Stromal cell of bone marrow (primary cell): ENCODE data around the gene FHOD3.

Source experiments
- DNase-seq: peaks from one replicate; pipeline ENCODE4 v3.0.0-alpha.2; 2012; ENCODE audit warnings: low read depth

Gene FHOD3

DNA sequence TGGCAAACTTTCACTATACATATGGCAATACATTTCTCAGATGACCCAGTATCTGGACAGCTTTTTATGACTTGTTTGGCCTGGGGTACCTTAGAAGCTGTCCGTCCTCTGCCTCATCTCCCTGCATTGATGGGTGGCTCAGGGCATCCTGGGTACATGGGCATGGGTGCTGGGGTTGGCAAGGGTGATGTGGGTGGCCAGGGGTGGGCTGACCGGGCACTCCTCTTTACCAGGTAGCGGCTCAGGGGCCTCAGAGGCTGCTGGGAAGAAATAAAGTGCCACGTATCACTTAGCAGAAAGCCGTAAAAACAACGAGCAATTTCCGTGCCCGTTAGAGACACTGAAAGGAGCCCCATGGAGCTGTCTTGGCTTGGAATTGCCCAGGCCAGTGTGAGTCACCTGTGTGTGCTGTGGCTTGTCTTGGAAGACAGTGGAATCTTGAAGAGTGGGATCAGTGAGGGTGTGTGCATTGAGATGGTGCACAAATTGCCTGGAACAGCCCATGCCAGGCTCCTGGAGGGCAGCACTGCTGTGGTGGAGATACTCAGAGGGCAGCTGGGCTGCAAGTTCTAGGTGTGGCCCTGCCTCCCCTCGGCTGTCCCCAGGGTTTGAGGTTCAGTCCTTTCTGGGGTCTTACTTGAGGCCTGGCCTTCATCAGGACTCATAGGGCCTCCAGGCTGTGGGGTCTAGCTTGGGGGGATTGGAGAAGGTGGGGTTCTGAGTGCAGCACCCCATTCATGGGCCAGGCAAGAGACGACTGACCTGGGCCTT is 88.8 kb downstream of the FHOD3 start:
- no peak for DNase-seq

DNA sequence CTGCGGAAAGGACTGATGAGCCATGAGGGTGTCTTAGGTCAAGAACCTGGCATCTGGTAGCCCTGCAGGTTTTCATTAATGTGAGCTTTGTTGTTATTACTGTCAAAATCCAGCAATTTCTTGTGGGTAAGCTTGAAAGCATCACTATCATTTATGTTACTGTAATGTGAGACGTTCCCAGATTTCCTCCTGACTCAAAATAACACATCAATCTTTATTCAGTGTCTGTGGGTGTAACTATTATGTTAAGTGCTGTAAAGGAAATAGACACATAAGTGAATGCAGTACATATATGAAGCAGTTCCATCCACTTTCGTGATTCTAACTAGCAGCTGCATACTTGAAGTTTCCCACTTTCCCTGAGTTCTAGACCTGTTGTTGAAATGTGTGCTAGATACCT is 89.8 kb downstream of the FHOD3 start:
- no peak for DNase-seq

DNA sequence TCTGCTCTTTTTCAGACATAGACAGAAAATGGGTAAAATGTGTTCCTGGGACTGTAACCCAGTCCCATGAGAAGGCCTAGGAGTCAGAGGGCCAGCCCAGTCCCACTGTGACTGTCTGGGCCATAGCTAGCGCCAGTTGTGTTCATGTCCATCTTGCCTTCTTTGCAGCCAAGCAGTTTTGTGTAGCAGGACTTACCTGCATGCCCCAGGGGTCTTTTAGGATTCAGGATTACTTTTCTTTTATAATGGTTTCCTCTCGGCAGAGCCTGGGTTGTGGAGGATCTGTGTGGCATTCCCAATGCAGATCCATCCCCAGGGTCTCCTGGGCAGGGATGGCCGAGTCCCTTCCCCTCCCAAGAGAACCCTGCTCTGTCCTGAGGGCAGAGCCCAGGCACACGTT is 90.8 kb downstream of the FHOD3 start:
- DNase-seq: no peak

DNA sequence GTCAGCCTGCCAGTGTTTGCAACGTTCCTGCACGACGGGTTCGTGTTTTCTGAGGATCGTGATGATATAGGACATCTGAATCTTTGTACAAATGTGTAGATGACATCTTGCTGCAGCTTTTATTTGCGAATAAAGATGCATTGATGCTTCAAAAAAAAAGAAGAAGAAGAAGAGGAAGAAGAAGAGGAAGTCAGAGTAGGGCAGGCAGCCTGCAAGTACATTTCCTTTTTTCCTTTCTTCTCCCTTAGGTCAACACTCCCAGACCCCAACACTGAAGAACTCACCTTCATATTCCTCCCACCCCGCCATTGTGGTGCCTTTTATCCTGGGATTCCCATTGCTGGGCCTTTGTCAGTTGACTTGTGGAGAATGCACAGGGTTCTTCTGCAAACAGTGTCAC is 91.5 kb downstream of the FHOD3 start:
- DNase-seq: no peak

DNA sequence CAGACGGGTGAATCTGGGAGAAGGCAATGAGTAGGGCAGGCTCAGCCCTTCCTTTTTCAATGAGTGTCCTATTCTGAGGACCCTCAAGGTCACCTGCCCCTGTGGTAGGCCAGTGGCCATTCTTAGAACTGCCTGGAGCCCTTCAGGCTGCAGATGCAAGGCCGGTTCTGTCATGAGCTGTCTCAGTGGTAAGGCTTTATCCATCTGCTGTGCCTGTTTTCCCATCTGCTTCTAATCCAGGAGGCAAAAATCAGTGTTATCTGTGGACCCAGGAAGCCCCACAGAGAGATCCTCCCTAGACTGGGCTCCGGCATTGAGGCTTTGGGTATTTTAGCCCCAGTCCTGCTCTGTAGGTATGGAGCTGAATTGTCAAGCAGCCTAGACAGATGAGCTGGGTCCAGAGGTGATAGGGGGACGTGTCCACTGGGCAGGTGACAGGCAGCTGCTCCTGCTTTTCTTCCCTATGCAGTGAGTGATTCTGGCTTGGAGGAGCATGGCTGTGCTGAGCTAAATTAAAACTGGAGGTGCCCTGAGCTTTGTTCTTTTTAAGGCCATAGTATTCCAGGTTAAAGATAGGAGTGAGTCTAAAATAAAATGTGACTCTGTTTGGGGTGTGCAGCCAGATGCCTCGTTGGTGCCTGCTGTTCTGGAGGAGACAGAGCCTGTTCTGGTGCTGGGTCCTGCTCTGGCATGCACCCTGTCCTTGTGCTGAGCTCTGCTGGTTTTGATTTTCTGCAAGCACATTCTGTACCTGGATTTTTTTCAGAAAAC is 92.5 kb downstream of the FHOD3 start:
- DNase-seq: no peak

DNA sequence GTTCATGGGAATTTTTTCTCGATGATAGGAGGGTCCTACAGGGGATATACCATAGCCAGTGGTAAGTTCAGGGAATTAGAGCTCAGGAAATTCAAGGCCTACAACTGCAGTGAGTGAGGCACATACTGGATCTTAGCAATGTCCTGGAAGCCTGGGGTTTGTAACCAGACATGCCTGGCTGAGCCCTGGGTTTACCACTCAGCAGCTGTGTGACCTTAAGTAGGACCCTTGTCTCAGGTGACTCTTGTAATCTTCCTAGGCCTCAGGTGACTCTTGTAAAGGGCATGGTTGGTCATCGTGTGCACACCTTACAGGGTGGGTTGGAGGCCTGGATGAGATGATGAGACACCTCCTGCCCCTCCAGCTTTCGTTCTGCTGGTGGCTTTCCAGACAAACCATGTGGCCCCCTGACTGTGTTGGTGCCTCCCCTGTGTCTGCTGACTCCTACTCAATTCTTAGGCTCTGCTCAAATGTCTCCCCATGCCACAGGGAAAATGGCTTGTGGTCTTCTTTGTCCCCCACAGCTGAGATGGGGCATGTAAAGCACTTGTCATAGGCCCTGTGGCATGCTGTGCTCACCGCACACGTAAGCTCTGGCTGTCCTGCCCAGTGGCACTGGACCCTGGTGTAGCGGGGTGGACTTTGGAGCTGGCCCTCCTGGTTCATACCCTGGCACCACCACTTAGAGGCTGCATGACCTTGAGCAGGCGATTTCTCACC is 94.1 kb downstream of the FHOD3 start:
- DNase-seq: no peak

DNA sequence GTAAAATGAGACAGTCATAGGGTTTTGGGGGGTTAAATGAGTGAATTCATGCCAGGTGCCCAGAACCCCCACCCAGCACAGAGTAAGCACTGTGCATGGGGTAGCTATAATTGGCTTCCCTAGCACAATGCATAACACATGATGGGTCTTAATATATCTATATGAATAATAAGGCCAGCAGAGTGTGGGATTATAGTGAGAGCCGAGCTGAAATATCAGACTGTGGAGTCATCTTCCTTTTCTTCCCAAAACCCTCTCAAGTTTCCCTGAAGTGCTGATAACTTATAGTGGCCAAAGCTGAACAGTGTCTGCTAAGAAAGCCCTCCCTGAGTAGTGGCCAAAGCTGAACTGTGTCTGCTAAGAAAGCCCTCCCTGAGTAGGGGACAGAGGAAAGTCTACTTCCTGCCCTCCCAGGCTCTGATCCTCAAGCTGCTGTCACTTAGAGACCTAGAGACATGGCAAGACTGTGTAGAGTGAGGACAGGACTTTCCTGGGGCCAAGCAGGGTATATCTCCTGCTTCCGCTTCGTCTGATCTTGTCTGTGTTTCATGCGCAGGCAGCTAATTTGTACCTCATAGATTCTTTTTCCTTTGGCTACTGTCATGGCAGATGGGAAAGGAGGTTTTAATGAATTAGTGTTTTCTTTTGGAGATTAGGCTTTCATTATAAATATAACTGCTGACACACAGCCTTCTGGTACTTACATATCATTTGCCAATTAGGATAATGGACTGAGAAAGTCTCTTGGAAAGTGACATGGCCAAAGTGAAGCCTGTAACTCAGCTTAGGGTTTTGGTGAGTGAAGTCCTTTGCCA is 94.9 kb downstream of the FHOD3 start:
- no peak for DNase-seq

DNA sequence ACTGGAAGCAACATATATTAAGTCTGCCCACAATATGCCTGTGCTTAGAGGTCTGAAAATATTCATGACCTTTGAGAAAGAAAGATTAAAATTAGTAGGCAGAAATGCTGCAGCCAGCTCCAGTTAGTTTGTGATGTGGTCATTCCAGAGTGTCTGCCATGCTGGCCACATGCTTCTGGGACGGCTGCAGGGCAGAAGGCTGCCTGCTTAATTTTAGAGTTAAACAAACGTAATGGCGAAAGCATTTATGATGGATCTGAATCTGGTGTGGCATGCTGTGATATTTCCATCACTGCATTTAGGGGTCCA is 95.4 kb downstream of the FHOD3 start:
- DNase-seq: no peak

DNA sequence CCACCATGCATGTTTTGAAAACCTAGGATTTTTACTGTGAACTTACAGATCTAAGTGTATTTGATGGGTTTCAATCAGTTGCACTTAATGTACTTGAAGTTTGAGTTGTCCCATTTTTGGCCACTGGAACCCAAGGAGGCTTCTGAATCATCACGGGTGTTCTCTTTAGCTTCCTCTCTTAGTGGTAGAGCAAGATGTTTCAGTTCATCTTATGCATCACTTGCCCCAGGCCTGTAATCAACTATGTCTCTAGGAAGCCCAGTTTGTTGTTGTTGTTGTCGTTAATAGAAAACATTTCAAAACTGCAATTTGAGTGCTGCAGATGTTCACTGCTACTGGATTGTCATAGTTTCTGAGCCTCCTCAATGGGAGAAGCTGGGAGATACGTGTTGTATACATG is 97.0 kb downstream of the FHOD3 start:
- no peak for DNase-seq

DNA sequence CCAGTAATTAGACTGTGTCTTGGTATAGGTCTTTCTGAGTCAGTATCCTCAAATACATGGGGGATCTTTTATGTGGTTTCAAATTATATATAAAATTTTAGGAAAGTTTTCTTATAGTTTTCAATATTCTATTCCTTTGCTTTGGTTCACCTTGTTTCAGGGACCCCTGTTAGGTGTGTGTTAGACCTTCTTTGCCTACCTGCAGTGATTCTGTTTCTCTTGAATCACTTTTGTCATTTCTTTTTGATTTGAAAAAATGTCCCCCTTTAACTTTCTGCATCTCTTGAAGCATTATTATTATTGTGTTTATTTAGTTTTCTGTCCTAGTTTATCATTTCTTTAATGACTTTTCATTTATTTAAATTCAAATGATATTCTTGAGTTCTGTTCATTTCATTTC is 98.7 kb downstream of the FHOD3 start:
- no peak for DNase-seq

DNA sequence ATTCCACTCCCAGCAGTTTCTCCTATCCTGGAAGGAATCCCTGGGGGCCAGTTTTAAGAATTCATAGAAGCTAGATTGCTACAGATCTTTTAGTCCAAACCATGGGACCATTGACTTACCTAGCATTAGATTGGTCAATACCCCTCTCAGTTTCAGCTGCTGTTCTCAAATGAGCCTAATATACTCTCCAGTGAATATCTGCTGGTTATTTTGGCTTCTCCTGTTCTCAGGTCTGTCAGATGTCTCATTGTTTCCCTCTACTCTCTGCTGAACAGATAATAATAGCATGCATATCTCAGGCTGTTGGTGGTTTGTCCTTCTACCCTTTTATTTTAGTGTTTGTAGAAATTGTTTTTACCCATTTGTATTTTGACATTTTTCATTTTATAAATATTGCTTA is 99.5 kb downstream of the FHOD3 start:
- no peak for DNase-seq

DNA sequence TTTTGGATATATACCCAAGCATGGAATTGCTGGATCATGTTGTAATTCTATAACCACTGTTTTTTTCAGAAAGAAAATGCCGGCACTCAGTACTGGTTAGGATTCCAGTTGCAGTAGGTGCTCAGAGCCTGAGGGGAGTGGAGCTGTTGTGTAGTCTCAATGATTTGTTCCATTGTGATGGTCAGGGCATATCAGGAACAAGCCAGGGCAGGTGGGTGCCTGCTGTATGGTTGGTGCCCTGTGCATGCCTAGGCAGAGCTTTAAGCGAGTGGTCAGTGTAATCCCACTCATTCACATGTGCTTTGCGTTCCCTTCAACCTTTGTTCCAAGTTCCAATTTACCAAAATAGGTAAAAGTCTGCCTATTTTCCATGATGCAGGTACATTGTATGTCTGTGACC is 100.9 kb downstream of the FHOD3 start:
- DNase-seq: no peak

DNA sequence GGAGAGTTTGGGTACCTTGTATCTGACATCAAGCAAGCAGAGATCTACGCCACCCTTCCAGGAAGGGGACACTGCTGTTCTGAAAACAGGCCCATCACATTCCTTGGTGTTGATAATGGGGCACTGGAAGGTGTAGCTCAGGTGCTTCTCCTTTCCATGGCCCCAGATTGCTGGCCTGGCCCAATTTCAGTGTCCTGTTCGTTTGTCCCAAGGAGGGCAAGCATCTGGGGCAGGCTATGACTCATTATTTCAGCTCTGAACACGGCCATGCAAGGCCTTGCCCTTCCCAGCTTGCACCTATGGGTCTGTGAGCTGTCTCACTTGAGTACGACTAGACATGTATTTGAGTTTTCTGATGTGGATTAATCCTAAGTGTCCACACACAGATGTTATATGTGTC is 101.5 kb downstream of the FHOD3 start:
- no peak for DNase-seq

DNA sequence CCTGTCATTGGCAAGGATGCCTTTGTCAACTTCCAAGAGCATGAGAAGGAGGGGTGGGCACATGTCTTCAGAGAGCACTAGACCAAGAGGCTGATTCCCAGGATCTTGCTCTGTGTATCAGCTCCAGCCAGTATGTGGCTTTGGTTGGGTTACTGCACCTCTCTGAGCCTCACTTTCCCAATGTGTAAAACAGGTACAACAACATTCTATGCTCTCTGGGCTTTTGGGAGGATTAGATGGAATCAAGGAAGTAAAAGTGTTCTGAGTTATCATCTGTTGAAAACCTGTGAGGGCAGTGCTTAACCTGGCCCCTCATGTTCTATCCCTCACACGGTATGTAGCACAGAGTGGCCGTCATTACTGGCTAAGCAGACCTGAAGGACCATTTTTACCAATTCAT is 103.9 kb downstream of the FHOD3 start:
- DNase-seq: no peak

DNA sequence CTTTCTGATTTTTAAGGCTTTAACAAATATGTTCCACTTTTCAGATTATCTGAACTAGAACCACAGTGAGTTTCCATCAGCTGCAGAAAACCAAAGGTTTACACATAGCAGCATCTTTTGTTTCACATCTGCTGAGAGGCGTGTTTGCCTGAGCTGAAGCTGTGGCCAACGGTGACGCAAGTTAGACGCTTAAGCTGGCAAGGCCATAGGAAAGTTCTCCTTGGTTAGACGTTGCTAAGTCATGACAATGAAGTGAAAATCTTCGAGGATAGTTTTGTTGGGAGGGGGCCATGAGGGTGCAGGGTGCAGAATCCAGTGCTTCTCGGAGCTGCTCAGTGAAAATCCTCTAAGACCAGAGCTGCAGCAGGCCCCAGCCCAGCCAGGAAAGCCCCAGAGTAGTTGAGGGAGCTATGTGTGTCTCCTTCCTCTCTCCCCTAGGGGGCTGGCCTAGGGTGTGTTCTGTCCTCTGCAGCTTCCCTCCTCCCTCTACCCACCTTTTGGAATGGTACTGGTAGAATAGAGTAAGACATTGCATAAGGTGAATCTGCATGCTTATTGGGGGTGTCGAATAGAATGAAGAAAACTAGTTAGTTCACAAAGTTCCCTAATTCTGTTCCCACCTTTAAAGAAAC is 105.4 kb downstream of the FHOD3 start:
- DNase-seq: peak; percentile 65

DNA sequence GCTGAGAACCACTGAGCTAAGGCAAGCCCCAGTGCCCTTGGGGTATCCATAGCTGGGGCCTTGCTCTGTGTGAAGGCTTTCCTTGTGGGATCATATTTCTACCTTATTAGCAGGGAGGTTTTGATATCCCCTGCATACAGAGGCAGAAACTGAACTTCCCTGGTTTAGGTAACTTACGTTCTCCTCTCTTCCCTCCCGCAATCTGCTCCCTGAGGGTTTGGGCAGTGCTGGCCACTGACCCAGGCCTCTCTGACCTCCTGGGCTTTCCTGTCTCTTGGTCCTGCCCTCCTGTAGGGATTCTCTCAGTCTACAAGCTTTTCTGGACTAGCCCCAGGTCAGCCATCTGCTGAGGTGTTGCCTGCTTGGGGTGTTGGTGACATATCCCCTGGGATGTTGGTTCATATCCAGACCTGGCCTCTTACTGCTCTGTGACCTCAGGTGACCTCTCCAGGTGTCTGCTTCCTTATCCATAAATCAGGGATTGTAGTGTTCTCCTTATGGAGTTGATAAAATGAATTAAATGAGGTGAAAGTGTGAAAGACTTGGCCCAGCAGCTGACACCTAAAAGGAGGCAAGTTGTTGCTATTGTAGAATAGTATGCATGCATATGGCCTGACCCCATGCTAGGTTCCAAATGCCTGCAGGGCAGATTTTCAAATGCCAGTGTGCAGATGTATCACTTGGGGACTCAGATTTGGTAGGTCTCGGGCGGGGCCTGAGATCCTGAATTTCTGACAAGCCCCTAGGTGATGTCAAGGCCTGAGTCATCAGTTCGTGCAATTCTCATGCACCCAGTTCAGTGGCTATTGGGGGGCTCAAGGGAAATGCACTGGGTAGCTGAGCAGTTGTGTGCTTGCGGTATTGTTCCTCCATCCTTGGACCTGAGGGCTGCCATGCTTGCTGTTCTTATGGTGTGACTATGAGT is 106.6 kb downstream of the FHOD3 start:
- no peak for DNase-seq

DNA sequence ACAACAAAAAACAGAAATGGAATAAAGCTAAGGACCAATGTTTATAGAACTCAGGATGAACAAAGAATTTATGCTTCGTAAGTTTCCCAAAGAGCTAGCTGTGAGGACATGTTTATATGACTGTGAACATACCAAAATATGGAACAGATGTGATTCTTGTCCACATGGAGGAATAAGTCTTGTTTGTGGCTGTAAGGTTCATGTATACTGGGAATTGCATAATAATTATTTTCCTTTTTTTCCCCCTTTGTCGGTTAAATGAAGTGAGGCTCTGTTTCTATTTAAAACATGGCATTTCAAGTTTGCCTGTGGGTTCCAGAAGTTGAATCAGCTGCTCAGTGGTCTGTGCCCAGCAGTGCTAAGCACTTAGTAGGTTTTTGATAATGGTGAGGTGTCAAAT is 108.1 kb downstream of the FHOD3 start:
- DNase-seq: no peak

DNA sequence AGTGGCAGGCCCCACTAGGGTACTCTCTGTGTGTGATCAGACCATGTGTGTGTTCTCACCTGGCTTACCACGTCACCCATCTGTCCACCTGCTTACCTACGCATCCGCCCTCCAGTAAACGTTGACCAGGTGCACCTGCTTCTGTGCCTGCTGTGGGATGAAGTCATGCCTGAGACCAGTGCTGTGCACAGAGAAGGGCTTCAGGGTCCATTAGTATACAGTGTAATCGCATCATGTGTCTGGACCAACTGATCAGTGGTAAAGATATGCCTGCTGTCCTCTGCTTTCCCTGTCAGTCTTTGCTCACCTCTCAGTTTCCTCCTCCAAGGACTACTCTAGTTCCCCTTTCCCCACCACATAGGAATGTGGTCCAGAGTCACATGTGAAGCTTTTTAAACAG is 109.3 kb downstream of the FHOD3 start:
- DNase-seq: no peak

DNA sequence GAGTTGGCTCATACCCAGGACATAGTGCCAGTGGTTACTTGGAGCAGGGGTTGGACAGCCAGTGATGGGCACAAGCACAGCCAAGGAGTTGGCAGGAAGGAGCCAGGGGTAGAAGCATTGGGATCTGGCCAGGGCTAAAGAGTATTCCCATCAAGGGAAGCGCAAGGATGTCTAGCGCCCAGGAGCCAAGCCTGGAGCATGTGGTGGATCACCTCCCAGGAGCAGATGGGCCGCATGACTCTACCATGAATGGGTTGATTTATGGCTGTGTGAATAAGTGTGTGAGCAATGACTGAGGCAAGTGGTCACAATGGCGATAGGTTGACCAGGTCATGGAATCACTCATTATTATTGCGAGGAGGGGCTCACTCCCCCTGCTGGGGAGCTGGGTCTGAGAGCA is 111.1 kb downstream of the FHOD3 start:
- no peak for DNase-seq

DNA sequence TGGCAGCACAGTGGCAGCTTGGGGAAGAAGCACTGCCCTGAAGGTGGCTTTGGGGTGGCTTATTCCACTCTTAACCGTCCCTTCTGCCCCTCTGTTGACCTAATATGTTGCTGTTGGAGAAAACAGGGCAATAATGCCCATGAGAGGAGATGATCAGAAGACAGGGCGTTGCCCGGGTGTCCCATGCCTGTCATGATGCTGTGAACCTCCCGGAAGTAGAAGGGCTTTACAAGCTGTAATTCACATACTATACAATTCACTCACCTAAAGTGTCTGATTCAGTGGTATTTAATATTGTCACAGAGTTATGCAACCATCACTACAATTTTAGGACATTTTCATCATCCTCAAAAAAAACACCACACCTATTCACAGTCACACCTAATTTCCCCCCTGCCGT is 112.3 kb downstream of the FHOD3 start:
- DNase-seq: no peak

DNA sequence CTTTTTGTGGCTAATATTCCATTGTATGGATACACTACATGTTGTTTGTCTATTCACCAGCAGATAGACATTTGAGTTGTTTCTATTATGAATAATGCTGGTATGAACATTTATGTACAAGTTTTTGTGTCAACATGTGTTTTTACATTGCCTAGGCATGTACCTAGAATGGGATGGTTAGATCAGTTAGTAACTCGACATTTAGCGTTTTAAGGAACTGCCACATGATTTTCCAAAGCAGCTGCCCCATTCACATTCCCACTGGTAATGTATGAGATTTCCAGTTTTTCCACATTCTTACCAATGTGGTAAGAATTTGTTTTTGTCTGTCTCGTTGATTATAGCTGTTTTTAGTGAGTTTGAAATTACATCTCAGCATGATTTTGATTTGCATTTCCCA is 112.8 kb downstream of the FHOD3 start:
- DNase-seq: no peak
